Measurements from ENCODE around the gene PPARA. TPM values are rescaled to one million over a fixed set of nuclear protein-coding genes. Genes with fewer than 3 reads are reported as not detected.

The PPARA gene
- total RNA-seq (2021; ENCODE audit: unreplicated experiment) (10.7 TPM), Bru-seq, nascent RNA (percentile 44 among the genes with signal in this experiment), BruChase-seq, experiment 1, labeled RNA remaining after a 2-hour chase (percentile 49 among the genes with signal in this experiment), BruChase-seq, experiment 2, labeled RNA remaining after a 6-hour chase (percentile 58 among the genes with signal in this experiment)
- 9.2 TPM for polyA plus RNA-seq (2012; ENCODE audit: insufficient read length)
- long read RNA-seq, partial matches to known transcripts = 1 of 13 reads
- long read RNA-seq, other reads (novel, unspliced or antisense) = 12 of 13 reads

DNA sequence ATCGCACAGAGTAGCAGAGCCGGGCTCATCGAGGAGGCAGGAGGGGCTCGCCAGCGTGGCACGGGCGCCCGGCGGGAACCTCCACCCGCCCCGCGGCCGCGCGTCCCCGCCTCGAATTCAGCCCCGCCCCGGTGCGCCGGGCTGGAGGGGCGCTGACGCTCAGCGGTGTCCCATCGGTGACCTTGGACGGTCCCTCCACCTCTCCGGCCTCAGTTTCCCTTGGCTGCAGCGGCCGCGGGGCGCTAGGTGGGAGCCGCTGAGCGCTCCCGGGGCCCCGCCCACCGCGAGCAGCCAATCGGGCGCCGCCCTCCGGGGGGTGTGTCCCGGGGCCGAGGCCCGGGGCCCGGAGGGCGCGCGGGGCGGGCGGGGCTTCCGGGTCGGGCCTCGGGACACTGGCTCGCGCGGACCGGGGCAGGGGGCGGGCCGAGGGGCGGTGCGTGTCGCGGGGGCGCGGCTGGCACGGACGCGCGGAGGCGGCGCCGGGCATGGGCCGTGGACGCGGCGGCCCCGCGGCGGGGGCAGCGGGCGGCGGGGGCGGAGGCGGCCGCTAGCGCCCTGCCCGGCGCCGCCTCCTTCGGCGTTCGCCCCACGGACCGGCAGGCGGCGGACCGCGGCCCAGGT is at the start of gene PPARA:
Gene PPARA, plus strand, starts transcription at position 493 of the 621 bp plus-strand sequence. CDS start 47,858 bp downstream, outside the sequence.
- peak; percentile 91 for ATAC-seq
- Histone ChIP-seq H3K4me3 (ENCODE audit: low read depth in 2 of 2, low read length in 2 of 2) (peak within 1 kb of the TSS; percentile 62 to 63), H3K9me3 (ENCODE audit: control insufficient read depth, insufficient read depth, low read depth, low read length) (no peaks in the 10 kb centered on the region), H3K27ac (ENCODE audit: low read length) (no peak within 1 kb of the TSS), H3K27me3 (ENCODE audit: control insufficient read depth, insufficient read depth, low read length) (no peaks in the 10 kb centered on the region), H3K4me1 (ENCODE audit: control insufficient read depth, insufficient read depth, low read length) (no peaks in the 10 kb centered on the region), H3K36me3 (ENCODE audit: control insufficient read depth, insufficient read depth, low read length) (no peaks in the 10 kb centered on the region)
- ChIA-PET CTCF (no interaction called here), POLR2A (no interaction called here)
- in situ Hi-C loops (cut with HindIII; ENCODE audit: low pct_unique_long_range_greater_than_20kb, low sequenced_read_pairs) (no loop called here), intact Hi-C loops (cut with micrococcal nuclease; ENCODE audit: unreplicated experiment) (no loop called here)
- DNase-seq (ENCODE audit: low read depth, low spot score) = no peak
- TF ChIP-seq, protein P1, sequence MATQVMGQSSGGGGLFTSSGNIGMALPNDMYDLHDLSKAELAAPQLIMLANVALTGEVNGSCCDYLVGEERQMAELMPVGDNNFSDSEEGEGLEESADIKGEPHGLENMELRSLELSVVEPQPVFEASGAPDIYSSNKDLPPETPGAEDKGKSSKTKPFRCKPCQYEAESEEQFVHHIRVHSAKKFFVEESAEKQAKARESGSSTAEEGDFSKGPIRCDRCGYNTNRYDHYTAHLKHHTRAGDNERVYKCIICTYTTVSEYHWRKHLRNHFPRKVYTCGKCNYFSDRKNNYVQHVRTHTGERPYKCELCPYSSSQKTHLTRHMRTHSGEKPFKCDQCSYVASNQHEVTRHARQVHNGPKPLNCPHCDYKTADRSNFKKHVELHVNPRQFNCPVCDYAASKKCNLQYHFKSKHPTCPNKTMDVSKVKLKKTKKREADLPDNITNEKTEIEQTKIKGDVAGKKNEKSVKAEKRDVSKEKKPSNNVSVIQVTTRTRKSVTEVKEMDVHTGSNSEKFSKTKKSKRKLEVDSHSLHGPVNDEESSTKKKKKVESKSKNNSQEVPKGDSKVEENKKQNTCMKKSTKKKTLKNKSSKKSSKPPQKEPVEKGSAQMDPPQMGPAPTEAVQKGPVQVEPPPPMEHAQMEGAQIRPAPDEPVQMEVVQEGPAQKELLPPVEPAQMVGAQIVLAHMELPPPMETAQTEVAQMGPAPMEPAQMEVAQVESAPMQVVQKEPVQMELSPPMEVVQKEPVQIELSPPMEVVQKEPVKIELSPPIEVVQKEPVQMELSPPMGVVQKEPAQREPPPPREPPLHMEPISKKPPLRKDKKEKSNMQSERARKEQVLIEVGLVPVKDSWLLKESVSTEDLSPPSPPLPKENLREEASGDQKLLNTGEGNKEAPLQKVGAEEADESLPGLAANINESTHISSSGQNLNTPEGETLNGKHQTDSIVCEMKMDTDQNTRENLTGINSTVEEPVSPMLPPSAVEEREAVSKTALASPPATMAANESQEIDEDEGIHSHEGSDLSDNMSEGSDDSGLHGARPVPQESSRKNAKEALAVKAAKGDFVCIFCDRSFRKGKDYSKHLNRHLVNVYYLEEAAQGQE (IDR thresholded peaks at IDR 0.05; ENCODE audit: insufficient read depth in 1 of 2, low read depth in 2 of 2, low read length in 1 of 2) = no peak
- peak; percentile 56; the same call in 1 of the 2 replicates for TF ChIP-seq SIN3A (IDR thresholded peaks at IDR 0.05; ENCODE audit: borderline replicate concordance, insufficient read depth, low read depth, low read length)
- no TSS peak for BruUV-seq (replicated peaks)

DNA sequence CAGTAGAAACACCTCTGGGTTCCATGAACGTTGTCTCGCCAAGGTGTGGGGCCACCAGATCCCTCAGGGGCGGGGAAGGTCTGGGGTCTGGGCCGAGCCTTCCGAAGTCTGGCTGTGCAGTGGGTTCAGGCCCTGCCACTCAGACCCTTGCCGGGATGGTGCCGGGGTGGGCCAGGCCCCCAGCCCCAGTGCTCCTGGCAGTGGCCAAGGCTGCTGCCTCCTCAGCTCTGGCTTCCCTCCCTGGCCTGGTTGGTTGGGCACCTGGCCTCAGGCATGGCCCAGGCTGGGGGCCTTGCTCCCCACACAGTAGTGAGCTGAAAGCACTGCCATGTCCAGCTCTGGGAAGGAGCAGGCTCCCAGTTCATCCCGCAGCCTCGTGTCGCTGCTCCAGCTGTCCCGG is 48.2 kb upstream of the PPARA start:
- no peaks in the 10 kb centered on the region for H3K27me3 ChIP-seq (ENCODE audit: control insufficient read depth, insufficient read depth, low read length)
- no peaks in the 10 kb centered on the region for H3K9me3 ChIP-seq (ENCODE audit: control insufficient read depth, insufficient read depth, low read depth, low read length)
- ATAC-seq (no peak), DNase-seq (ENCODE audit: low read depth, low spot score) (no peak)
- POLR2A ChIA-PET = no interaction called here
- intact Hi-C loops (cut with micrococcal nuclease; ENCODE audit: unreplicated experiment) = no loop called here
- H3K4me1 ChIP-seq (ENCODE audit: control insufficient read depth, insufficient read depth, low read length) = peaks cover 89% of the 10 kb centered on the region
- no TSS peak for BruUV-seq (replicated peaks)
- no peak overlapping the region for H3K4me3 ChIP-seq (ENCODE audit: low read depth in 2 of 2, low read length in 2 of 2)
- in situ Hi-C loops (cut with HindIII; ENCODE audit: low pct_unique_long_range_greater_than_20kb, low sequenced_read_pairs) = no loop called here
- TF ChIP-seq, protein P1 (IDR thresholded peaks at IDR 0.05; ENCODE audit: insufficient read depth in 1 of 2, low read depth in 2 of 2, low read length in 1 of 2) = no peak
- TF ChIP-seq TCF7L2 (IDR thresholded peaks at IDR 0.05; ENCODE audit: low read depth, low read length) (no peak), SIN3A (IDR thresholded peaks at IDR 0.05; ENCODE audit: borderline replicate concordance, insufficient read depth, low read depth, low read length) (no peak), POLR2AphosphoS5 (IDR thresholded peaks at IDR 0.05; ENCODE audit: low read depth, low read length) (no peak)
- TF ChIP-seq, protein P2, sequence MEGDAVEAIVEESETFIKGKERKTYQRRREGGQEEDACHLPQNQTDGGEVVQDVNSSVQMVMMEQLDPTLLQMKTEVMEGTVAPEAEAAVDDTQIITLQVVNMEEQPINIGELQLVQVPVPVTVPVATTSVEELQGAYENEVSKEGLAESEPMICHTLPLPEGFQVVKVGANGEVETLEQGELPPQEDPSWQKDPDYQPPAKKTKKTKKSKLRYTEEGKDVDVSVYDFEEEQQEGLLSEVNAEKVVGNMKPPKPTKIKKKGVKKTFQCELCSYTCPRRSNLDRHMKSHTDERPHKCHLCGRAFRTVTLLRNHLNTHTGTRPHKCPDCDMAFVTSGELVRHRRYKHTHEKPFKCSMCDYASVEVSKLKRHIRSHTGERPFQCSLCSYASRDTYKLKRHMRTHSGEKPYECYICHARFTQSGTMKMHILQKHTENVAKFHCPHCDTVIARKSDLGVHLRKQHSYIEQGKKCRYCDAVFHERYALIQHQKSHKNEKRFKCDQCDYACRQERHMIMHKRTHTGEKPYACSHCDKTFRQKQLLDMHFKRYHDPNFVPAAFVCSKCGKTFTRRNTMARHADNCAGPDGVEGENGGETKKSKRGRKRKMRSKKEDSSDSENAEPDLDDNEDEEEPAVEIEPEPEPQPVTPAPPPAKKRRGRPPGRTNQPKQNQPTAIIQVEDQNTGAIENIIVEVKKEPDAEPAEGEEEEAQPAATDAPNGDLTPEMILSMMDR (IDR thresholded peaks at IDR 0.05) = no peak
- H3K36me3 ChIP-seq (ENCODE audit: control insufficient read depth, insufficient read depth, low read length) = peaks cover 2% of the 10 kb centered on the region; the same call in 1 of the 2 replicates
- peak overlapping the region; percentile 89 for H3K27ac ChIP-seq (ENCODE audit: low read length)
- CTCF ChIA-PET = no interaction called here

Measured in Panc1 (cell line).